Measurements from ENCODE around the gene TCAF1. TPM values are rescaled to one million over a fixed set of nuclear protein-coding genes. Genes with fewer than 3 reads are reported as not detected.
"Not testable (repeated sequence)": the region's sequence is repeated elsewhere in the genome, so short reads cannot be mapped to it uniquely, and the experiment has no call there.

Gene TCAF1
- total RNA-seq, 1 experiment from 2014 or later = 1.0 TPM

- not testable (repeated sequence) for DNase-seq; H4K20me1 ChIP-seq (ENCODE audit: insufficient read depth, low read depth, low read length); H3K9me3 ChIP-seq (ENCODE audit: low read length); H3K9ac ChIP-seq (ENCODE audit: low read length); H3K4me2 ChIP-seq (ENCODE audit: low read depth, low read length, poor library complexity, severe bottlenecking); H3K79me2 ChIP-seq (ENCODE audit: low read length); H3K27ac ChIP-seq (ENCODE audit: low read length); H3K27me3 ChIP-seq (ENCODE audit: low read length); H2AFZ ChIP-seq (ENCODE audit: low read length); H3K4me3 ChIP-seq (ENCODE audit: low read length); H3K9me2 ChIP-seq (replicated peaks; ENCODE audit: insufficient read depth, low read length); H3K36me3 ChIP-seq (ENCODE audit: insufficient read depth, low read length); H3K4me1 ChIP-seq (ENCODE audit: low read length)
Measured at GRCh38 chr7:143871534-143871933, 30.4 kb downstream of the TCAF1 start.

GRCh38 chr7:143857994-143858393 lies 44.0 kb downstream of the TCAF1 start:
- H3K27ac ChIP-seq (ENCODE audit: low read length); H3K9ac ChIP-seq (ENCODE audit: low read length); H3K4me2 ChIP-seq (ENCODE audit: low read depth, low read length, poor library complexity, severe bottlenecking); DNase-seq; H2AFZ ChIP-seq (ENCODE audit: low read length); H3K4me3 ChIP-seq (ENCODE audit: low read length); H3K9me2 ChIP-seq (replicated peaks; ENCODE audit: insufficient read depth, low read length); H4K20me1 ChIP-seq (ENCODE audit: insufficient read depth, low read depth, low read length); H3K79me2 ChIP-seq (ENCODE audit: low read length); H3K36me3 ChIP-seq (ENCODE audit: insufficient read depth, low read length); H3K27me3 ChIP-seq (ENCODE audit: low read length); H3K4me1 ChIP-seq (ENCODE audit: low read length); H3K9me3 ChIP-seq (ENCODE audit: low read length): not testable (repeated sequence)

- H3K4me1 ChIP-seq (ENCODE audit: low read length); H3K9me3 ChIP-seq (ENCODE audit: low read length); H3K9ac ChIP-seq (ENCODE audit: low read length); H3K4me3 ChIP-seq (ENCODE audit: low read length); H3K4me2 ChIP-seq (ENCODE audit: low read depth, low read length, poor library complexity, severe bottlenecking); H4K20me1 ChIP-seq (ENCODE audit: insufficient read depth, low read depth, low read length); H3K9me2 ChIP-seq (replicated peaks; ENCODE audit: insufficient read depth, low read length); H3K36me3 ChIP-seq (ENCODE audit: insufficient read depth, low read length); H3K27me3 ChIP-seq (ENCODE audit: low read length); H3K79me2 ChIP-seq (ENCODE audit: low read length); H3K27ac ChIP-seq (ENCODE audit: low read length); H2AFZ ChIP-seq (ENCODE audit: low read length); DNase-seq: not testable (repeated sequence)
Measured at GRCh38 chr7:143855443-143855842, 46.5 kb downstream of the TCAF1 start.

- H3K79me2 ChIP-seq (ENCODE audit: low read length) = no peaks in the 10 kb centered on the region
- H3K4me1 ChIP-seq (ENCODE audit: low read length) = no peaks in the 10 kb centered on the region
- H3K9me3 ChIP-seq (ENCODE audit: low read length) = no peaks in the 10 kb centered on the region
- no peaks in the 10 kb centered on the region for H3K36me3 ChIP-seq (ENCODE audit: insufficient read depth, low read length)
- H3K9me2 ChIP-seq (replicated peaks; ENCODE audit: insufficient read depth, low read length) = no peaks in the 10 kb centered on the region
- H3K4me2 ChIP-seq (ENCODE audit: low read depth, low read length, poor library complexity, severe bottlenecking) = no peak overlapping the region
- H3K27ac ChIP-seq (ENCODE audit: low read length) = no peak overlapping the region
- no peak overlapping the region for H3K9ac ChIP-seq (ENCODE audit: low read length)
- no peaks in the 10 kb centered on the region for H3K27me3 ChIP-seq (ENCODE audit: low read length)
- H2AFZ ChIP-seq (ENCODE audit: low read length) = no peak overlapping the region
- no peaks in the 10 kb centered on the region for H4K20me1 ChIP-seq (ENCODE audit: insufficient read depth, low read depth, low read length)
- no peak for DNase-seq
- H3K4me3 ChIP-seq (ENCODE audit: low read length) = no peak overlapping the region
Measured at GRCh38 chr7:143850682-143851081, 51.3 kb downstream of the TCAF1 start.

- Histone ChIP-seq H2AFZ (ENCODE audit: low read length) (no peak overlapping the region), H4K20me1 (ENCODE audit: insufficient read depth, low read depth, low read length) (no peaks in the 10 kb centered on the region), H3K27me3 (ENCODE audit: low read length) (no peaks in the 10 kb centered on the region), H3K4me3 (ENCODE audit: low read length) (no peak overlapping the region), H3K9me3 (ENCODE audit: low read length) (no peaks in the 10 kb centered on the region), H3K36me3 (ENCODE audit: insufficient read depth, low read length) (no peaks in the 10 kb centered on the region), H3K4me2 (ENCODE audit: low read depth, low read length, poor library complexity, severe bottlenecking) (no peak overlapping the region), H3K9me2 (replicated peaks; ENCODE audit: insufficient read depth, low read length) (no peaks in the 10 kb centered on the region), H3K9ac (ENCODE audit: low read length) (no peak overlapping the region), H3K4me1 (ENCODE audit: low read length) (no peaks in the 10 kb centered on the region), H3K79me2 (ENCODE audit: low read length) (no peaks in the 10 kb centered on the region), H3K27ac (ENCODE audit: low read length) (no peak overlapping the region)
- peak; percentile 39 for DNase-seq
Measured at GRCh38 chr7:143849785-143850479, 52.0 kb downstream of the TCAF1 start.

- no peaks in the 10 kb centered on the region for H3K4me1 ChIP-seq (ENCODE audit: low read length)
- no peak overlapping the region for H3K27ac ChIP-seq (ENCODE audit: low read length)
- H4K20me1 ChIP-seq (ENCODE audit: insufficient read depth, low read depth, low read length) = no peaks in the 10 kb centered on the region
- H3K27me3 ChIP-seq (ENCODE audit: low read length) = no peaks in the 10 kb centered on the region
- H3K9ac ChIP-seq (ENCODE audit: low read length) = no peak overlapping the region
- no peaks in the 10 kb centered on the region for H3K9me2 ChIP-seq (replicated peaks; ENCODE audit: insufficient read depth, low read length)
- H3K36me3 ChIP-seq (ENCODE audit: insufficient read depth, low read length) = no peaks in the 10 kb centered on the region
- no peak overlapping the region for H3K4me2 ChIP-seq (ENCODE audit: low read depth, low read length, poor library complexity, severe bottlenecking)
- H3K9me3 ChIP-seq (ENCODE audit: low read length) = no peaks in the 10 kb centered on the region
- H3K79me2 ChIP-seq (ENCODE audit: low read length) = no peaks in the 10 kb centered on the region
- DNase-seq = no peak
- H2AFZ ChIP-seq (ENCODE audit: low read length) = no peak overlapping the region
- H3K4me3 ChIP-seq (ENCODE audit: low read length) = no peak overlapping the region
Measured at GRCh38 chr7:143848192-143848591, 53.8 kb downstream of the TCAF1 start.

GRCh38 chr7:143846692-143847091 lies 55.3 kb downstream of the TCAF1 start:
- H3K27me3 ChIP-seq (ENCODE audit: low read length) = no peaks in the 10 kb centered on the region
- H3K9ac ChIP-seq (ENCODE audit: low read length) = no peak overlapping the region
- DNase-seq = no peak
- H4K20me1 ChIP-seq (ENCODE audit: insufficient read depth, low read depth, low read length) = no peaks in the 10 kb centered on the region
- no peaks in the 10 kb centered on the region for H3K9me3 ChIP-seq (ENCODE audit: low read length)
- H2AFZ ChIP-seq (ENCODE audit: low read length) = no peak overlapping the region
- no peaks in the 10 kb centered on the region for H3K4me1 ChIP-seq (ENCODE audit: low read length)
- no peak overlapping the region for H3K4me2 ChIP-seq (ENCODE audit: low read depth, low read length, poor library complexity, severe bottlenecking)
- H3K36me3 ChIP-seq (ENCODE audit: insufficient read depth, low read length) = no peaks in the 10 kb centered on the region
- no peak overlapping the region for H3K27ac ChIP-seq (ENCODE audit: low read length)
- H3K4me3 ChIP-seq (ENCODE audit: low read length) = no peak overlapping the region
- H3K9me2 ChIP-seq (replicated peaks; ENCODE audit: insufficient read depth, low read length) = no peaks in the 10 kb centered on the region
- no peaks in the 10 kb centered on the region for H3K79me2 ChIP-seq (ENCODE audit: low read length)

- H3K27me3 ChIP-seq (ENCODE audit: low read length); H3K79me2 ChIP-seq (ENCODE audit: low read length); H2AFZ ChIP-seq (ENCODE audit: low read length); H3K9ac ChIP-seq (ENCODE audit: low read length); H3K27ac ChIP-seq (ENCODE audit: low read length); H3K9me2 ChIP-seq (replicated peaks; ENCODE audit: insufficient read depth, low read length); H3K9me3 ChIP-seq (ENCODE audit: low read length); H4K20me1 ChIP-seq (ENCODE audit: insufficient read depth, low read depth, low read length); H3K4me3 ChIP-seq (ENCODE audit: low read length); H3K36me3 ChIP-seq (ENCODE audit: insufficient read depth, low read length); H3K4me2 ChIP-seq (ENCODE audit: low read depth, low read length, poor library complexity, severe bottlenecking); H3K4me1 ChIP-seq (ENCODE audit: low read length): not testable (repeated sequence)
- peak; percentile 41 for DNase-seq
Measured at GRCh38 chr7:143841696-143842095, 60.3 kb downstream of the TCAF1 start.

GRCh38 chr7:143840062-143840461 lies 61.9 kb downstream of the TCAF1 start:
- not testable (repeated sequence) for H3K4me1 ChIP-seq (ENCODE audit: low read length); H3K9me2 ChIP-seq (replicated peaks; ENCODE audit: insufficient read depth, low read length); H3K36me3 ChIP-seq (ENCODE audit: insufficient read depth, low read length); H3K4me3 ChIP-seq (ENCODE audit: low read length); H2AFZ ChIP-seq (ENCODE audit: low read length); H3K27me3 ChIP-seq (ENCODE audit: low read length); H4K20me1 ChIP-seq (ENCODE audit: insufficient read depth, low read depth, low read length); H3K27ac ChIP-seq (ENCODE audit: low read length); H3K9ac ChIP-seq (ENCODE audit: low read length); H3K79me2 ChIP-seq (ENCODE audit: low read length); H3K4me2 ChIP-seq (ENCODE audit: low read depth, low read length, poor library complexity, severe bottlenecking); H3K9me3 ChIP-seq (ENCODE audit: low read length); DNase-seq

Measured in Karpas-422 (cell line).